22Rv1 (cell line): ENCODE measurements around the gene OR2V1.

Source experiments
- H3K27ac ChIP-seq: fragments of 450-650 bp; 2 replicates; pipeline ENCODE4 v1.5.1; 2017
- ZFX ChIP-seq: fragments of 450-650 bp; IDR thresholded peaks from 2 replicates; pipeline ENCODE4 v1.6.1; 2017; ENCODE audit warnings: antibody characterized with exemption, borderline replicate concordance
- TF ChIP-seq, protein P1 (sequence below): fragments of 450-650 bp; IDR thresholded peaks from 2 replicates; pipeline ENCODE4 v1.5.1; 2017; ENCODE audit warnings: mild to moderate bottlenecking

The OR2V1 gene

GRCh38 chr5:181163487-181164075 lies 32.6 kb upstream of the OR2V1 start:
- H3K27ac ChIP-seq = no peak overlapping the region
- TF ChIP-seq, protein P1, sequence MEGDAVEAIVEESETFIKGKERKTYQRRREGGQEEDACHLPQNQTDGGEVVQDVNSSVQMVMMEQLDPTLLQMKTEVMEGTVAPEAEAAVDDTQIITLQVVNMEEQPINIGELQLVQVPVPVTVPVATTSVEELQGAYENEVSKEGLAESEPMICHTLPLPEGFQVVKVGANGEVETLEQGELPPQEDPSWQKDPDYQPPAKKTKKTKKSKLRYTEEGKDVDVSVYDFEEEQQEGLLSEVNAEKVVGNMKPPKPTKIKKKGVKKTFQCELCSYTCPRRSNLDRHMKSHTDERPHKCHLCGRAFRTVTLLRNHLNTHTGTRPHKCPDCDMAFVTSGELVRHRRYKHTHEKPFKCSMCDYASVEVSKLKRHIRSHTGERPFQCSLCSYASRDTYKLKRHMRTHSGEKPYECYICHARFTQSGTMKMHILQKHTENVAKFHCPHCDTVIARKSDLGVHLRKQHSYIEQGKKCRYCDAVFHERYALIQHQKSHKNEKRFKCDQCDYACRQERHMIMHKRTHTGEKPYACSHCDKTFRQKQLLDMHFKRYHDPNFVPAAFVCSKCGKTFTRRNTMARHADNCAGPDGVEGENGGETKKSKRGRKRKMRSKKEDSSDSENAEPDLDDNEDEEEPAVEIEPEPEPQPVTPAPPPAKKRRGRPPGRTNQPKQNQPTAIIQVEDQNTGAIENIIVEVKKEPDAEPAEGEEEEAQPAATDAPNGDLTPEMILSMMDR = no peak
- TF ChIP-seq ZFX = no peak

DNA sequence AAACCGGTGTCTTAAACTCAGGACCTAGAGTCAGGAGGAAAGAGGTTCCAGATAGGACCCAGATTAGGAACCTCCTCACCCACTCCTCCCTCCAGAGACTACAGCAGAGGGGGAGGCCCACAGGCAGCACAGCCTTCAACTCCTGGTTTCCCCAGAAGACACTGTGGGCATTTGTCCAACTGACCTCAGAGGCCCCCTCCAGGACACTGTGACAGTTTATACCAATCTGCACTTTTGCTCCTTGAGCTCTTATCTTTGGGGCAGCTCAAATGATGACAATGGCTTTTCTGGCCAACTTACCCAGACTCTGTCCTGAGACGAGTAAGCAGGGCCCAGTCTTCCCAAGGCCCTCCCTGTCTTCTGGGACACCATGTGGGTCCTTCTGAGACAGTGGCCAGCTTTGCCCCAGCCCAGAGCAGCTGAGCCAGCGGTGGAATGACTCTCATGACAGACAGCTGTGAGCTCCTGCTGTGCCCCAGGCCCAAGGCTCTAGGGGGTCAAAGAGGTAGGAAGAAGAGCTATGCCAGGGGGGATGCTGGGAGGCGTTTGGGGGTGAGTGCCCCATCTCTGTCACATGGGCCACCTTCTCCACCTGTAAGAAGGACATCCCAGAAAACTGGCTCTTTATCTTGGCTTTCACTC lies 30.7 kb upstream of the OR2V1 start:
- peak overlapping the region; percentile 61 for H3K27ac ChIP-seq
- TF ChIP-seq, protein P1 = no peak
- no peak for TF ChIP-seq ZFX

DNA sequence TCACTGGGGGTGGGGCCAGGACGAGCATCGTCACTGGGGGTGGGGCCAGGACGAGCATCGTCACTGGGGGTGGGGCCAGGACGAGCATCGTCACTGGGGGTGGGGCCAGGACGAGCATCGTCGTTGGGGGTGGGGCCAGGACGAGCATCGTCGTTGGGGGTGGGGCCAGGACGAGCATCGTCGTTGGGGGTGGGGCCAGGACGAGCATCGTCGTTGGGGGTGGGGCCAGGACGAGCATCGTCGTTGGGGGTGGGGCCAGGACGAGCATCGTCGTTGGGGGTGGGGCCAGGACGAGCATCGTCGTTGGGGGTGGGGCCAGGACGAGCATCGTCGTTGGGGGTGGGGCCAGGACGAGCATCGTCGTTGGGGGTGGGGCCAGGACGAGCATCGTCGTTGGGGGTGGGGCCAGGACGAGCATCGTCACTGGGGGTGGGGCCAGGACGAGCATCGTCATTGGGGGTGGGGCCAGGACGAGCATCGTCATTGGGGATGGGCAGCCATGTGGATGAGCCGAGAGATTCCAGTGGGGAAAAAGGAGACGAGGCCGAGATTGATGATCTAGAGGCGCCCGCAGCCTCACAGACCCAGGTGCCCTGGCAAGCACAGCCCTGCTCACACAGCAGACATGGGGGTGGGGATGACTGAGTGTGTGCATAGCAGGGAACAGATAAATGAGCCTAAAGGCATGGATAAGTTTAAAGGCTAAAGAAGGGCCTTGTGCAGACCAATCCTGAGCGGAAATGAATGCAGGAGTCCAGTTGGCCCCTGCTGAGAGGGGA lies 30.0 kb upstream of the OR2V1 start:
- H3K27ac ChIP-seq = peak overlapping the region; percentile 61

DNA sequence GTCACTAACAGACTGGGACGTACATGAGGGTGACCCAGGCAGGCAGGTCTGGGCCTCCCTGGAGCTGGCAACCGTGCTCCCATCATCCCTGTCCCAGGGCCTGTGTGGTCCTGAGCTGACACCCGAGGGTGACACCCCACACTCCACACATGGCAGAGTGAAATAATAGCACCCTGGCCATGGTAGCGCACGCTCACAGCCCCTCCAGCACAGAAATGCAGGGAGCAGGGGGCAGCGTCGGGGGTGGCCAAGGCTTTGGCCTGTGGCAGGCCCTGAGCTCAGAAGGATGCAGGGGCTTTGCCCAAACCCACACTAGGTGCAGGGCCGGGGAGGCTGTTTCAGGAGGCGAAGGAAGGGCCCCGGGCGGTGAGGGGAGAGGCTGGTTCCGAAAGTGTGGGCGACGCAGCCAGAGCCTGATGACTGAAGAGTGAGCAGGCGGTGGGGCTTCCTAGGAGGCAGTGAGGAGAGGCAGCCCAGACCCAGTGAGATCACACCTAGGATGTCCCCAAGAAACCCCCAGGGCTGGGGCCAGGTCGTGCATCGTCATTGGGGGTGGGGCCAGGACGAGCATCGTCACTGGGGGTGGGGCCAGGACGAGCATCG lies 29.3 kb upstream of the OR2V1 start:
- no peak for TF ChIP-seq ZFX
- TF ChIP-seq, protein P1 = no peak
- H3K27ac ChIP-seq = peak overlapping the region; percentile 69

DNA sequence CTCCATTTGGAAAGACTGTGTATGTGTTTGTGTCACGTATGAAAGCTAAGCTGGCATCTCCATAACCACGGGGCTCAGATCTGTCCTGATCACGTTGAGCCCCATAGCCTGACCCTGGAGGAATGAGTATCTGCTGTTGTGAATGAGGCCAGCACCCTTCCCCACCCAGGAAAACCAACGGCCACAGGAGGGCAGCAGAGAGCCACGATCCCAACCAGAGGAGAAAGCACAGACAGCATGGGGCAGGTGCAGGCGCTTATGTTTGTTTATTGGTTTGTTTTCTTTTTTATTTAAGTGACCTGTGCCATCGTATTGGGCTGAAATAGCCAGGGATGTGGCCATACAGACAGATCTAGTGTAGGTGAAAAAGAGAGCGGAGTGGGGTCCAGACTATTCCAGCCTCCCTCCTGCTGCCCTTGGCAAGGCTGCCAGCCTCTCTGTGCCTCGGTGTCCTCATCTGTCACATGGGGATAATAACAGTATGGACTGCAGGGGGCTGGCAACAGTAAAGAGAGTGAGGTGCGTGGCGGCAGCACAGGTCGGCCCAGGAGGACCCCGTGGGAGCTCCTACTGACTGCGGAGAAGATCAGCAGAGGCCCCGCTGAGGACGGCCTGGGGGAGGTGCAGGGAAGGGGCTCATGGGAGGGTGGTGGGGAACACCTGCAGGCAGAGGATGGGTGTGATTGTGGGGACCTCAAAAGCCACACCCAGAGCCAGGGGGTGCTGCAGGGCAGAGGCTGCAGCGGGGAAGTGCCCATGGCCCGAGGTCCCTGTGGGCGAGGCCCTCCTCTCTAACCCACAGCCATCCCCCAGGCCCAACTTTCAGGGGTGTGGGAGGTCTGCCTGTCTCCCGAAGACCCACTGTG lies 28.6 kb upstream of the OR2V1 start:
- TF ChIP-seq, protein P1 = peak; percentile 96
- no peak for TF ChIP-seq ZFX
- peak overlapping the region; percentile 69 for H3K27ac ChIP-seq

DNA sequence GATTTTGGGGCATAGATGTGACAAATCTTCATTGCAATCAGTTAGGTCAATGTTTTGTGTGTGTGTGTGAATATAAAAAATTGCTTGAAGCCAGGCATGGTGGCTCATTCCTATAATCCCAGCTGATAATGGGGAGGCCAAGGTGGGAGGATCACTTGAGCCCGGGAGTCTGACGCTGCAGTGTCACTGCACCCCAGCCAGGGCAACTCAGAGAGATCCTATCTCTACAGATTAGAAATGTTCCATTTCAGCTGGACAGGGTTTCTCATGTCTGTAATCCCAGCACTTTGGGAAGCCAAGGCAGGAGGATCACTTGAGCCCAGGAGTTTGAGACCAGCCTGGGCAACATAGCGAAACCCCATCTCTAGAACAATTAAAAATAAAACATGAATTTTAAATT lies 27.9 kb upstream of the OR2V1 start:
- H3K27ac ChIP-seq = no peak overlapping the region; the same call in 1 of the 2 replicates
- TF ChIP-seq, protein P1 = no peak
- TF ChIP-seq ZFX = no peak

- TF ChIP-seq, protein P1 = no peak
- TF ChIP-seq ZFX = no peak
- H3K27ac ChIP-seq = no peak overlapping the region
Observed at GRCh38 chr5:181156758-181157157, 25.8 kb upstream of the OR2V1 start.
